HG02943 (cell line): ENCODE results near the gene ORC4.
"Not testable (repeated sequence)": the region's sequence is repeated elsewhere in the genome, so short reads cannot be mapped to it uniquely, and the experiment has no call there.

Experiments used
- ATAC-seq: cut with Tn5 transposase; IDR thresholded peaks from one replicate; pipeline ENCODE4 v1.9.1; 2021; ENCODE audit warnings: mild to moderate bottlenecking, low read depth, moderate library complexity; ENCODE audit not compliant: unreplicated experiment

Gene ORC4

DNA sequence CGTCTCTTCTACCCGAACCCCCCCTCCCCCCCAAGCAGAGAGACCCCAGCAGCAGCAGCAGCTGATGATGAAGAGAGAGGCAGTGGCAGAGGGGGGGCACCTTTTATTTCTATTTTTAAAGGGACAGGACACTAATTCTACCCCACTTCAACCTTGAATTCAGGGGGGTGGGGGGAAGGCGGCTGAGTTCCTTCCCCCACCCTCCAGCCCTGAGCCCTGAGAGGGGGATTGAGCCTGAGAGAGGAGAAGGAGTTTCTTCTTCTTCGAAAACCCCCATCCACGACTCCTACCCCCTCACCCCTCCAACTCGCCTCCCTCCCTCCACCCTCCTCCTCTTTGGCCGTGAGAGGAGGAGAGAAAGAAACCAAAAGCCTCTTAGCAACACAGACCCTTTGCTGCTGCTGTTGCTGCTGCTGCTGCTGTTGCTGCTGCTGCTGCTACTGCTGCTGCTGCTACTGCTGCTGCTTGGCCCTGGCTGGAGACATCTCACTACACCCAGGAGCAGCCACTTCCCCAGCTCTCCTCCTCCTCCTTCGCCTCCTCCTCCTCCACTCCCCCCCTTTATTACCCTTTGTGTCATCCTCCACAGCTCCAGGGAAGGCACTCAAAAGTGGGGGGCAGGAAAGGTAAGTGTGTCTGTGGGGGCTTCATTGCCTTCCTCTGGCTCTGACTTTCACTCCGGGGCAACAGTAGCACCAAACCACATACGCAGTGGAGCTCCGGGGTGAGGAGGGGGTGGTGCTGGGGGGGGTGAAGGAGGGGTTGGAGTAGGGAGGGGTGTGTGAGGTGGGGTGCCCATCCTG is 723 bp upstream of the ORC4 start, which contains the start of gene MBD5:
MBD5 (plus strand) TSS at position 33 of the 803 bp plus-strand sequence.
- peak; percentile 37 for ATAC-seq

DNA sequence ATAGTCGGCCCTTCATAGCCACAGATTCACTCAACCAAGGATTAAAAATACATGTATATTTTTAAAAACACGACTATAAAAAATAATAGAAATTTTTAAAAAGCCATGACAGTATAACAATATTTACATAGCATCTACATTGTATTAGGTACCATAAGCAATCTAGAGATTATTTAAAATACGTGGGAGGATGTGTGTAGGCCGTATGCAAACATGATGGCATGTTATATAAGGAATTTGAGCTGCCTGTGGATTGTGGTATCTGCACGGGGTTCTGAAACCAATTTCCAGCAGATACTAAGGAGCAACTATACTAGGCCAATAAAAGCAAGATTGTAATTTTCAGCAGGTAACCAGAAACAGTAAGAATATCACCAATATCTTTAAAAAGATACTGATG is 5.9 kb downstream of the ORC4 start:
- ATAC-seq = no peak

DNA sequence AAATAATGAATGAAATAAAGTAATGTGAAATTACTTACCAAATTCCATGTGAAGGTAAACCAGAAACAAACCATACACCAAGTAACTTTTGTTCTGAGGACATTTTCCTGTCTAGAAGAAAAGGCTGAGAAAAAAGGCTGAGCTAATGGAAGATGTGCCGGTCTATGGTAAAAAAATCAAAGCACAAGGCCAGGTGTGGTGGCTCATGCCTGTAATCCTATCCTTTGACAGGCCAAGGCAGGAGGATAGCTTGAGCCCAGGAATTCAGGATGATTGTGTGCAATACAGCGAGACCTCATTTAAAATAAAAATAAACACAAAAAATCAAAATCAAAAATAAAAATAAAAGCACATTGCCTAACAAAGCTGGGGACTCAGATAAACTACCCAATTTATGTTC is 6.7 kb downstream of the ORC4 start:
- ATAC-seq = no peak

DNA sequence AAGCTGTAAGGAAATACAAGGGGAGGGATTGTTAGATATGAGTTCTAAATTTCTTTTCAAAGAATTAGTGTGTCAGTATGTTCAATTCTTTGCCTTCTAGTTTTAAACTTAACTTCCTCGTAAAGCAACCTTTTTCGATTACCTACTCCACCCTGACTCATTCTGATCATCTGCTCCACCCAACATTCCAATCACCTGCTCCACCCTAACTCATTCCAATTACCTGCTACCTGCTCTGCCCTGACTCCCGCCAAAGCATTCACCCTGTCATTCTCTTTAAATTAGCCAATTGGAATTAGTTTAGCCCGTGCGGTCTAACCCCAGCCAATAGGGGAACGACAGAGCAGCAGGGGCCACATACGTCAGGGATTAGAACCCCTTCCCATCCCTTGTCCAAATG is 12.1 kb downstream of the ORC4 start:
- ATAC-seq = not testable (repeated sequence)

DNA sequence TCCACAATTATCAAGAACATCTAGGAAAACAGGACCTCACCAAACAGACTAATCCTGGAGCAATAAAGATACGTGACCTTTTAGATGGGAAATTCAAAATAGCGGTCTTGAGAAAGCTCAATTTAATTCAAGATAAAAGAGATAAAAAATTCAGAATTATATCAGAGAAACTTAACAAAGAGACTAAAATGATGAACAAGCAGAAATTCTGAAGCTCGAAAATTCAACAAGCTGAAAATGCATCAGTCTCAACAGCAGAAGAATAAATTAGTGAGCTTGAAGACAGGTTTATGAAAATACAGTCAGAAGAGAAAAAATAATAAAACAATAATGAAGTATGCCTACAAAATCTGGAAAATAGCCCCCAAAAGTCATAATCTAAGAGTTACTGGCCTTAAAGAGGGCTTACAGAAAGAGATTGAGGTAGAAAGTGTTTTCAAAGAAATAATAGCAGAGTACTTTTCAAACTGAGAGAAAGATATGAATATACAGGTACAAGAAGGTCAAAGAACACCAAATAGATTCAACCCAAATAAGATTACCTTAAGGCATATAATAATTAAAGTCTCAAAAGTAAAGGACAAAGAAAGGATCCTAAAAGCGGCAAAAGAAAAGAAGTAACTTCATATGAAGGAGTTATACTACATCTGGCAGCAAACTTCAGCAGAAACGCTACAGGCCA is 13.2 kb downstream of the ORC4 start:
- ATAC-seq = no peak

DNA sequence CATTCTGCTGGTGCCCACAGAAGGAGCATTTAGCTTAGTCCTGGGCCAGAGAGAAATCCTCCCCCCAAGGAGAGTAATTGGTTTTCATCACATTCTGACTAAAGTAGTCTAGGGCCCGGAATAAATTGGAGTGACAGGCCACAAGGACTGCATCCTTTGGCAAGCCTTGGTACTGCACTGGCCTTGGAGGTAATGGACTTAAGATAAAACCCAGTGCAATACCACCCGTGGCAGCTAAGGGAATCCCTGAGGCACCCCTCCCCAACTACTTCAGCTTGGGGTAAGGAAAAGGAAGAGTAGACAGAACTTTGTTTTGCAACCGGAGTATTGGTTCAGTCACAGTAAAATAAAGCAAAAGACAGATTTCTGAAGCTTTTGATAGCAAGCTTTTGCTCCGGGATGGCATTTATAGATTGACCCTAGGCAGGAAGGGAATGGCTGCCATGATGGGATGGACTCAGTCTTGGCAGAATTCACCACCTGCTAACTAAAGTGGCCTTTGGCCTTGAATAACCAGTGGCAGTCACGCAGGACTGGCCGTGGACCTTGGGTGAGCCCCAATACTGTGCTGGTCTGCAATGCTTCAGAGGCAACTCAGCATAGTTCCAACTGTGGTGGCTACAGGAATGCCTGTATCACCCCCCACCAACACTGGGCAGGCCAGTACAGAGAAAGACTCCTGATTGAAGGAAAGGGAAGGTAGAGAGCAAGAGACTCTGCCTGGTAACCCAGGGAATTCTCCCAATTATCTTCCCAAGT is 14.1 kb downstream of the ORC4 start:
- no peak for ATAC-seq

DNA sequence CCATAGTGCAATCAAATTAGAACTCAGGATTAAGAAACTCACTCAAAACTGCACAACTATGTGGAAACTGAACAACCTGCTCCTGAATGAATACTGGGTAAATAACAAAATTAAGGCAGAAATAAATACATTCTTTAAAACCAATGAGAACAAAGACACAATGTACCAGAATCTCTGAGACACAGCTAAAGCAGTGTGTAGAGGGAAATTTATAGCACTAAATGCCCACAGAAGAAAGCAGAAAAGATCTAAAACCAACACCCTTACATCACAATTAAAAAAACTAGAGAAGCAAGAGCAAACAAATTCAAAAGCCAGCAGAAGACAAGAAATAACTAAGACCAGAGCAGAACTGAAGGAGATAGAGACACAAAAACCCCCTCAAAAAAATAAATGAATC is 18.1 kb downstream of the ORC4 start:
- not testable (repeated sequence) for ATAC-seq

DNA sequence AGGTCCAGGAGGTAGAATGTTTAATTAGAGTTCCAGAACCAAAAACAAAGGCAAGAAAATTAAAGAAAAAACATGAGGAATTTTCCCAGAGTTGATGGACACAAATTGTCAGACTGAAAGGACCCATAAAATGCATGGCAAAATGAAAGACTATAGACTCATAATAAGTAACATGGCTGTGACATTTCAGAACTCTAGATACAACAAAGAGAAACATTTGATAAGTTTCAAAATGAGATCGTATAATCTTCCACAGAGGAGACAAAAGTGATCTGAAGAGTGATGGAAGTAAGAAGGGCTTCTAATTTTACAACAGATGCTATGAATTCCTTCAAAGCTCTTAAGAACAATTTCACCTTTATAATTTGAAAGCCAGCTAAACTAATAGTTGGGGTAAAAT is 20.4 kb downstream of the ORC4 start:
- ATAC-seq = no peak

DNA sequence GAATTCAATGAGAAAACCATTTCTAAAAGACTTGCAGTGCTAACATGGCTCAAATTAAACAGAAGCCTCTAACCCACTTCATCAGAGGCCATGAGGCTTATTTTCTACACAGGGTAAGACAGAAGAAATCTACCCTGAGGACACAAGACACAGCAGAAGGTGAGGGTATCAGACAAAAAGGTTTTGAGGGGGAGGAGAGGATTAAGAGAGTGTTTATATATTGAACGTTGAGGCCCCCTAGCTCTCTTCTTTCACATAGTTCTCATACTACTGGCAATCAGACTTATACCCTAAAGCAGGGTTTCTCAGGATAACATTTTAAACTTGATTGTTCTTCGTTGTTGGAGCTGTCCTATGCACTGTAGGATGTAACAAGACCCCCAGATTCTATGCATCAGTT is 21.4 kb downstream of the ORC4 start:
- ATAC-seq = no peak

DNA sequence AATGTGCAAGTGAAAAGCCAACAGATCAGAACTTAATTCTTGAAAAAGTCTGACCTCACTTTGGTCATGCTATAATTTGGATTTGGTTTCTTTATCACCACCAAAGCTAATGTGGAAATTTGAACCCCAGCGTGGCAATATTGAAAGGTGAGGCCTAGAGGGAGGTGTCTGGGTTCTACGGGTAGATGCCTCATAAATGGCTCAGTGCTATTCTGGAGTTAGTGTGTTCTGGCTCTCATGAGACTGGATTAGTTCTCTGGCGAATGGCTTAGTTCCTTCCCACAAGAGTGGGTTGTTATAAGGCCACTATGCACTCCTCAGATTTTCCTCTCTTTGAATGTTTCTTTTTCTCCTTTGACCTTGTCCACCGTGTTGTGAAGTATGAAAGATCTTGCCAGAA is 22.3 kb downstream of the ORC4 start:
- no peak for ATAC-seq

DNA sequence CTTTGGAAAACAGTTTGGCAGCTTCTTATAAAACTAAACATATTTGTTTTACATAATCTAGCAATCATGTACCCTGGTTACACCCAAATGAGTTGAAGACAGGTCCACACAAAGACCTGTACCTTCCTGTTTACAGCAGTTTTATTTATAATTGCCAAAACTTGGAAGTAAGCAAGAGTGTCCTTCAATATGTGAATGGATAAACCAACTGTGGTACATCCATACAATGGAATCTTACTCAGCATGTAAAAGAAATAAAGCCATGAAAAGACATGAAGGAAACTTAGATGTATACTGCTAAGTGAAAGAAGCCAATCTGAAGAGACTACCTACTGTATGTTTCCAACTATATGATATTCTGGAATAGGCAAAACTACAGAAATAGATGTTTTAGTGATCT is 23.7 kb downstream of the ORC4 start:
- ATAC-seq = no peak

DNA sequence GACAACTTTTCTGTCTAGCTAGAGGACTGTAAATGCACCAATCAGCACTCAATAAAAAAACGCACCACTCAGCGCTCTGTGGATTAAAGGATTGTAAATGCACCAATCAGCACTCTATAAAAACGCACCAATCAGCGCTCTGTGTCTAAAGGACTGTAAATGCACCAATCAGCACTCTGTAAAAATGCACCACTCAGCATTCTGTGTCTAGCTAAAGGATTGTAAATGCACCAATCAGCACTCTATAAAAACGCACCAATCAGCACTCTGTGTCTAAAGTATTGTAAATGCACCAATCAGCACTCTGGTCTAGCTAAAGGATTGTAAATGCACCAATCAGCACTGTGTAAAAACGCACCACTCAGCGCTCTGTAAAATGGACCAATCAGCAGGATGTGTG is 25.6 kb downstream of the ORC4 start:
- not testable (repeated sequence) for ATAC-seq

DNA sequence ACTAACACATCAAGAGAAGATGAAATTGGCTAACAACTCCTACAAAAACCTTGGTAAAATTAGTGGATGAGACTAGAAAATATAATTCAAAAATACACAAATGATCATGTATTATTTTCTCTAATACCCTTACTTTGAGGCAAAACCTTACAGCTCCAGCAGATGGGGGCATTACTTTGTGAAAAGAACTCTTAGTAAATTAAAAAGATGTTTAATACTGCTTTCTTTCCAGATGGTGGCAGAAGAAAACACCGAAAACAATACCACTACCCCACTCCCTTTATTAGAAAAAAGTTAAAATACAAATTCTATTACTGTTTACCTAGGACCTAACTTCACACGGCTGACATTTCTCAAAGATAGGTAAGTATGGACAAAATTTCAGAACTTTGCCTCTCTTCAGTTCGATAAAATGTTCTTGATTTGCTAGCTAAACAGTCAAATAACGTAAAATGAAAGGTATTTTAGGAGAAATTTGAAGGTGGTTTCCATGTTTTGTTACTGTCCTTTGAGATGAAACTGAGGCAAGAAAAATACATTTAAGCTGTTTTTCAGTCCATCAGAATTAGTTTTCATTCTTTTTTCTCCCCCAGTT is 30.6 kb downstream of the ORC4 start:
- ATAC-seq = peak; percentile 83

DNA sequence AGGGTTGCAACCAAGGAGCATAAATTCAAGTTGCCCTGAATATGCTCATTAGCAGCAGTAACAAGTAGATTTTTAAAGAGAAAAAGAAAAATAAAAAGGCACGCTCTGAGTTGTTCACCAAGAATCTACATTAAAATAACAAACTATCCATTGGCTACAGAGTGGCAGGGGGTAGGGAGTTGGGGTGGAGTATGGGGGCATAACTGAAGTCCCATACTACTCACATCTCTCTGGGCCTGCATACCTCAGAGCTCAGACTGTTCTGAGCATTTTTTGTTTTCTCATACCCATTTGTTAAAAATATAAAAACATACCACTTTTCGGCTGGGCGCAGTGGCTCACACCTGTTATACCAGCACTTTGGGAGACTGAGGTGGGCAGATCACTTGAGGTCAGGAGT is 31.4 kb downstream of the ORC4 start:
- ATAC-seq = no peak

DNA sequence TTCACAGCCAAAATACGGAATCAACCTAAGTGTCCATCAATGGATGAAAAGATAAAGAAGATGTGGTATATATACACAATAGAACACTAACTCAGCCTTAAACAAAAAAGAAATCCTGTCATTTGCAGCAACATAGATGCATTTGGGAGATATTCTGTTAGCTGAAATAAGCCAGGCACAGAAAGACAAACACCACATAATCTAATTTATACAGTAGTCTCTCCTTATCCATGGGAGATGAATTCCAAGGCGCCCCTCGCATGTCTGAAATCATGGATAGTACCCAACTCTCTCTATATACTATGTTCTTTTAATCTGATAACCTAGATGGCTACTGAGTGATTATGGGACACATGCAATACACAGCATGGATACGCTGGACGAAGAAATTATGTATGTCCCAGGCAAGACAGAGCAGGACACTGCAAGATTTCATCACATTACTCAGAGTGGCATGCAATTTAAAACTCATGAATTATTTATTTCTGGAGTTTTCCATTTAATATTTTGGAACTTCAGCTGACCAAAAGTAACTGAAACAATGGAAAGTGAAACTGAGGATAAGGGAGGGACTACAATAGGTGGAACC is 39.5 kb downstream of the ORC4 start:
- no peak for ATAC-seq

DNA sequence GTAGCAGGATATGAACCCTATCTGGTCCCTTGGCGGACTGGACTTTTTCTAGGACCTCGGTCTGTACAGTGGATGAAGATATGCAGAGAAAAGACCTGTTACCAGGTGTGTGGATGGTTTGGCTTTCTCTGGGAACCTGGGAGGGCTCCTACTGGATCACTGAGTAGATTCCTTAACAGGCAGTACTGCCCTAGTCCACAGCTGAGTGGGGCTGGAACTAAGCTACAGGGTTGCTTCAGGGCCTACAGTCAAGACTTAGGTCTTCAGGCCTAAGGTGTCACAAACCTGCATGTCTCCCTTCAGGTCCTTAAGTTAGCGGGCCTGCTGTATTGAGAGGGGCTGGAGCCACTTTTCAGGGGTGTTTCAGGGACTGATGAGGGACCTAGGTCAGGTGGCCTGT is 42.9 kb downstream of the ORC4 start:
- ATAC-seq = no peak

DNA sequence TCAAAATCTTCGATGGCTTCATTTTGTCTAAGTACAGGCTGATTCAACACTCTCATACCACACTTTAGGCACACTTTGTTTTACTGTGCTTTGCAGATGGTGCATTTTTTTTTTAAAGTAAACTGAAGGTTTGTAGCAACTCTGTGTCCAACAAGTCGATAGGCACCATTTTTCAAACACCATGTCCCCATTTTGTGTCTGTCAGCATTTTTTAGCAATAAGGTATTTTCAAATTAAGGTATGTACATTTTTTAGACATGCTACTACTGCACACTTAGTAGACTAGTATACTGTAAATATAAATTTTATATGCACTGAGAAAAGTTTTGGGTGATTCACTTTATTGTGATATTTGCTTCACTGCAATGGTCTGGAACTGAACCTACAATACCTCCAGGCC is 44.4 kb downstream of the ORC4 start:
- no peak for ATAC-seq

DNA sequence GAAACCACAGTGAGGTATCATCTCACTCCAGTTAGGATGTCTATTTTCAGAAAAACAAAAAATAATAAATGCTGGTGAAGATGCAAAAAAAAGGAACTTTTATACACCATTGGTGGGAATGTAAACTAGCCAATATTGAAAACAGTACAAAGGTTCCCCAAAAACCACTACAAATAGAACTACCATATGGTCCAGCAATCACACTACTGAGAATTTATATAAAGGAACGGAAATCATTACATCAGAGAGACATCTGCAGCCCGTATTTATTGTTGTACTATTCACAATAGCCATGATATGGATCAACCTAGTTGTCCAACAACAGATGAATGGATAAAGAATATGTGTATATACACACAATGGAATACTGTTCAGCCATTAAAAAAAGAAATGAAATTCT is 52.0 kb downstream of the ORC4 start:
- no peak for ATAC-seq

DNA sequence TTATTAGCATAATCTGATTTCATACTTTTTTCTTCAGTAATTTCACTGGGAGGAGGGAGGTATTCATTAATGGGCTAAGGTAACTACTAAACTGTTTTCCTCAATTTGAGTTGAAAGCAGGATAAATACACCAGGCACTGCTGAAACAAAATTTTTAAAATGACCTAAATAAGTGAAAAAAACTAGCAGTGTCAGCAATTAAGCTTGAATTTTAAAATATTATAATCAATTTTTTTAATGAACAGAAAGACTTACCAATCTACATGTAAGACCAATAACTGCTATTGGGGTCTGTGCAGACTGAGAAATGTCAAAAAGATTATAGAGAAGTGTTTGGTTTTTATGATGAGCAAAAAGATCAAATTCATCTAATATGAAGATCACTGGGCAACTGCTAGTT is 68.4 kb downstream of the ORC4 start:
- ATAC-seq = no peak

DNA sequence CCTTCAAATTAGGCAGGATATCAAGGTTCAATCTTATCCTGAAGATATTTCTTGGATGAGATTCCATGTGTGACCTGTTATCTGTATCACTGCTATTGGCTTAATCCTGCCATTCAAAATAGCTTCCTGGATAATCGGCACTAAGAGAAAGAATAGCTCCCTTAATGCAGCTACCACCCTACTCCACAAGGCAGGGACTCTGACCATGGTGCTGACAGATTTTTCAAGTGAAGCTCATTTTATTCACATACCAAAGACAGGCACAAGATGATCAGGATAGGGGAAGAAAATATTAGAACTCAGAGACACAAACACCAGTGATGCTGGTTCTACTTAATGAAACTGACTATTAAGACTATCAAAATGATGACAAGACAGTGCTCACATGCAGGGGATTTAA is 74.9 kb downstream of the ORC4 start:
- no peak for ATAC-seq

DNA sequence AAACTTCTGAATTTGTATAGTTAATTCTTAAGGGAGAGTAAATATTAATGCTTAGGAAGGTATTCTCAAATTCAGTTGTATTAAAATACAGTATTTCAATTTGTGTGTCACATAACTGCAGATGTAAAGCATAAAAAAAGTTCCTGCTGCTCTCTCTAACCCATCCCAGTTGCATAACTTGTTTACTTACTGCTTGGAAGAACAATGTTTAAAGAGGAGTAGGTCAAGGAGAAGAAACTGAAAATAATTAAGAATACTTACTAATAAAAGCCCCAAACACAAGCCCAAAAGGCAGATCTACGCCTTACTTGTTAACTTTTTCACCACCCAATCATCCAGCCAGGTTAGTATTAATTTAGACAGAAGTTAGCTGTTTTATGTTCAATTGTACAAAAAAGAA is 81.2 kb downstream of the ORC4 start:
- no peak for ATAC-seq
